Panc1 (cell line): ENCODE data around the gene GPC3.

ENCODE experiments used
- SIN3A ChIP-seq: IDR thresholded peaks from 2 replicates; pipeline ENCODE4 v1.6.1; 2012; ENCODE audit warnings: low read depth, mild to moderate bottlenecking, low read length, moderate library complexity, borderline replicate concordance; ENCODE audit not compliant: insufficient read depth
- TF ChIP-seq, protein P1 (sequence below): fragments of 450-650 bp; IDR thresholded peaks from 2 replicates; pipeline ENCODE4 v1.5.1; 2017; ENCODE audit warnings: mild to moderate bottlenecking
- TF ChIP-seq, protein P2 (sequence below), 2 experiments: IDR thresholded peaks; 2 replicates each; pipeline ENCODE4 v1.6.1; 2011 to 2012; ENCODE audit warnings: low read depth in 2 of 2, control low read depth in 1 of 2, low read length in 1 of 2, mild to moderate bottlenecking in 1 of 2, moderate library complexity in 1 of 2; ENCODE audit not compliant: insufficient read depth in 1 of 2

DNA sequence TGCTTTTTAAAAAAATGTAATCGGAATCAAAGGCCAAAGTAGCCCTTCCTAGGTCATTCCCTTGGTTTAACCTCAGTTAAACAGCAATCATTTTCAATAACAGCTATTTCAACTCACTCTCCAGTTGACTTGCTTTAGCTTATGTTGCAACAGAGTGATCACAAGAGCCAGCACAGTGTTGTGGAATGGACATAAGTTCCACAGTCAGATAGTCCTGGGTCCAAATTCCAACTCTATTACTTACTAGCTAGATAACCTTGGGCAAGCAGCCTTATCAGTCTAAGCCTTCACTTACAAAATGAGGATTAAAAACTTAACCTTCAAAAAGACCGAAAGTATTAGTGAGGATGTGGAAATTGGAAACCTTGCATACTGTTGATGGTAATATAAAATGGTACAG, 9.2 kb upstream of the GPC3 start:
- TF ChIP-seq, protein P1, sequence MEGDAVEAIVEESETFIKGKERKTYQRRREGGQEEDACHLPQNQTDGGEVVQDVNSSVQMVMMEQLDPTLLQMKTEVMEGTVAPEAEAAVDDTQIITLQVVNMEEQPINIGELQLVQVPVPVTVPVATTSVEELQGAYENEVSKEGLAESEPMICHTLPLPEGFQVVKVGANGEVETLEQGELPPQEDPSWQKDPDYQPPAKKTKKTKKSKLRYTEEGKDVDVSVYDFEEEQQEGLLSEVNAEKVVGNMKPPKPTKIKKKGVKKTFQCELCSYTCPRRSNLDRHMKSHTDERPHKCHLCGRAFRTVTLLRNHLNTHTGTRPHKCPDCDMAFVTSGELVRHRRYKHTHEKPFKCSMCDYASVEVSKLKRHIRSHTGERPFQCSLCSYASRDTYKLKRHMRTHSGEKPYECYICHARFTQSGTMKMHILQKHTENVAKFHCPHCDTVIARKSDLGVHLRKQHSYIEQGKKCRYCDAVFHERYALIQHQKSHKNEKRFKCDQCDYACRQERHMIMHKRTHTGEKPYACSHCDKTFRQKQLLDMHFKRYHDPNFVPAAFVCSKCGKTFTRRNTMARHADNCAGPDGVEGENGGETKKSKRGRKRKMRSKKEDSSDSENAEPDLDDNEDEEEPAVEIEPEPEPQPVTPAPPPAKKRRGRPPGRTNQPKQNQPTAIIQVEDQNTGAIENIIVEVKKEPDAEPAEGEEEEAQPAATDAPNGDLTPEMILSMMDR = no peak
- TF ChIP-seq, protein P2, sequence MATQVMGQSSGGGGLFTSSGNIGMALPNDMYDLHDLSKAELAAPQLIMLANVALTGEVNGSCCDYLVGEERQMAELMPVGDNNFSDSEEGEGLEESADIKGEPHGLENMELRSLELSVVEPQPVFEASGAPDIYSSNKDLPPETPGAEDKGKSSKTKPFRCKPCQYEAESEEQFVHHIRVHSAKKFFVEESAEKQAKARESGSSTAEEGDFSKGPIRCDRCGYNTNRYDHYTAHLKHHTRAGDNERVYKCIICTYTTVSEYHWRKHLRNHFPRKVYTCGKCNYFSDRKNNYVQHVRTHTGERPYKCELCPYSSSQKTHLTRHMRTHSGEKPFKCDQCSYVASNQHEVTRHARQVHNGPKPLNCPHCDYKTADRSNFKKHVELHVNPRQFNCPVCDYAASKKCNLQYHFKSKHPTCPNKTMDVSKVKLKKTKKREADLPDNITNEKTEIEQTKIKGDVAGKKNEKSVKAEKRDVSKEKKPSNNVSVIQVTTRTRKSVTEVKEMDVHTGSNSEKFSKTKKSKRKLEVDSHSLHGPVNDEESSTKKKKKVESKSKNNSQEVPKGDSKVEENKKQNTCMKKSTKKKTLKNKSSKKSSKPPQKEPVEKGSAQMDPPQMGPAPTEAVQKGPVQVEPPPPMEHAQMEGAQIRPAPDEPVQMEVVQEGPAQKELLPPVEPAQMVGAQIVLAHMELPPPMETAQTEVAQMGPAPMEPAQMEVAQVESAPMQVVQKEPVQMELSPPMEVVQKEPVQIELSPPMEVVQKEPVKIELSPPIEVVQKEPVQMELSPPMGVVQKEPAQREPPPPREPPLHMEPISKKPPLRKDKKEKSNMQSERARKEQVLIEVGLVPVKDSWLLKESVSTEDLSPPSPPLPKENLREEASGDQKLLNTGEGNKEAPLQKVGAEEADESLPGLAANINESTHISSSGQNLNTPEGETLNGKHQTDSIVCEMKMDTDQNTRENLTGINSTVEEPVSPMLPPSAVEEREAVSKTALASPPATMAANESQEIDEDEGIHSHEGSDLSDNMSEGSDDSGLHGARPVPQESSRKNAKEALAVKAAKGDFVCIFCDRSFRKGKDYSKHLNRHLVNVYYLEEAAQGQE (IDR thresholded peaks at IDR 0.05; ENCODE audit: insufficient read depth in 1 of 2, low read depth in 2 of 2, low read length in 1 of 2) = no peak
- no peak for TF ChIP-seq SIN3A
